Thyroid gland (tissue), 4 donors: ENCODE results near the gene ARHGAP22. TPM values are rescaled to one million over a fixed set of nuclear protein-coding genes. Genes with fewer than 3 reads are reported as not detected.

ENCODE experiments used
- DNase-seq, 2 donors: peaks; one replicate each; pipeline ENCODE4 v3.0.0-alpha.2; 2019
- H3K27ac ChIP-seq, 3 donors: fragments of 200-600 bp; sonication (generic); 1 replicate in 2 of 3; 2 replicates in 1 of 3; pipeline ENCODE4 v1.5.1; 2016 to 2019; ENCODE audit warnings: mild to moderate bottlenecking in 1 of 3, moderate library complexity in 1 of 3
- H3K27me3 ChIP-seq: fragments of 200-600 bp; sonication (generic); one replicate; pipeline ENCODE4 v1.5.1; 2019
- H3K36me3 ChIP-seq, 2 donors: fragments of 200-600 bp; sonication (generic); one replicate each; pipeline ENCODE4 v1.5.1; 2016 to 2019
- H3K4me1 ChIP-seq, 2 donors: fragments of 200-600 bp; sonication (generic); one replicate each; pipeline ENCODE4 v1.5.1; 2017 to 2019
- H3K4me3 ChIP-seq, 3 donors: fragments of 200-600 bp; sonication (generic); replicated peaks in 1 of 3; 1 replicate in 2 of 3; 2 replicates in 1 of 3; pipeline ENCODE4 v1.5.1; 2016; ENCODE audit warnings: mild to moderate bottlenecking in 1 of 3
- H3K9me3 ChIP-seq: fragments of 200-600 bp; sonication (generic); one replicate; pipeline ENCODE4 v1.5.1; 2017
- CTCF ChIP-seq, 6 experiments: fragments of 200-600 bp in 3 of 6; fragments of 450-650 bp in 3 of 6; sonication (generic) in 3 of 6; IDR thresholded peaks; one replicate each; pipeline ENCODE4 v1.5.1; 2016 to 2019; ENCODE audit warnings: antibody characterized with exemption in 6 of 6, mild to moderate bottlenecking in 2 of 6, inconsistent platforms in 1 of 6, moderate library complexity in 1 of 6
- POLR2A ChIP-seq, 2 donors: fragments of 450-650 bp; IDR thresholded peaks; one replicate each; pipeline ENCODE4 v1.6.1; 2017; ENCODE audit warnings: antibody characterized with exemption in 2 of 2, mild to moderate bottlenecking in 2 of 2, moderate library complexity in 1 of 2
- WGBS, 2 donors: methylation state at CpG; one replicate each; pipeline ENCODE4 v1.1.5; 2017; 5-methylcytosine and 5-hydroxymethylcytosine counted together
- intact Hi-C: fragments of 100-400 bp; cut with DNase I; formaldehyde crosslinking; loops from one replicate; pipeline ENCODE4 v1.15.1; 2023
- total RNA-seq, 4 donors: library from RNA; depleted of rRNA; stranded (reverse); fragments of >200 nt; gene quantifications; one replicate each; pipeline ENCODE4 v1.2.3, GENCODE V29; 2016

ARHGAP22 gene
- total RNA-seq, 4 donors from 2014 or later: 3.4 to 29.5 (median 19.1) TPM

- H3K27me3 ChIP-seq: no peaks in the 10 kb centered on the region
- 45 to 53% methylated on average over 5 of the region's 5 CpGs for WGBS, 2 donors
- no peaks in the 10 kb centered on the region for H3K36me3 ChIP-seq
- intact Hi-C loops: no loop called here
- TF ChIP-seq CTCF (IDR thresholded peaks at IDR 0.05) (no peak), POLR2A (IDR thresholded peaks at IDR 0.05) (no peak)
- no peak overlapping the region for H3K27ac ChIP-seq
- no peak overlapping the region for H3K4me3 ChIP-seq
- peak in 1 of 2 donors; percentile 13 for DNase-seq
- peaks cover 0 to 7% of the 10 kb centered on the region in 2 donors for H3K4me1 ChIP-seq
- H3K9me3 ChIP-seq: no peaks in the 10 kb centered on the region
Observed at GRCh38 chr10:48623607-48624132, 18.8 kb upstream of the ARHGAP22 start.

DNA sequence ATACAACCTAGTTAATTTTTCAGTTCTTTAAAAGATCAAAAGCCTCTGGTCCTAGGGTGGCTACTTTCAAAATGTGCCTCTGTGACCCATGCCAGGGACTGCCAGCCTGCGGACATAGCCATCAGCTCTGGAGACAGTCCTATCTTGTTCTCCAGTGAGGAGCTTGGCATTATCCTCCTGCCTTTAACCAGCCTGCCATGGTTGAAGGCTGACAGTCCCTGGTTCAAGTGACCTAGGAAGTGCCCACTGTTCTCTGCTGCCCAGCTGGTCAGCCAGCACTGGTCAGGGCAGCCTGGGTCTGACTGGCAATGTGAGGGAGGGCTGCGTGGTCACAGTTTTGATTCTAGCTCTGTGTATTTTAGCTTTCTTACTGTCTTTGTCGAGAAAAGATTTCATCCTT, 18.1 kb upstream of the ARHGAP22 start:
- 98 to 99% methylated on average over 3 of the region's 3 CpGs for WGBS, 2 donors
- TF ChIP-seq CTCF (IDR thresholded peaks at IDR 0.05): no peak
- TF ChIP-seq POLR2A (IDR thresholded peaks at IDR 0.05): no peak
- intact Hi-C loops: no loop called here
- H3K9me3 ChIP-seq: no peaks in the 10 kb centered on the region
- no peak for DNase-seq
- no peaks in the 10 kb centered on the region for H3K27me3 ChIP-seq
- H3K36me3 ChIP-seq: no peaks in the 10 kb centered on the region
- H3K4me3 ChIP-seq: no peak overlapping the region
- H3K27ac ChIP-seq: no peak overlapping the region
- peaks cover 0 to 7% of the 10 kb centered on the region in 2 donors for H3K4me1 ChIP-seq

DNA sequence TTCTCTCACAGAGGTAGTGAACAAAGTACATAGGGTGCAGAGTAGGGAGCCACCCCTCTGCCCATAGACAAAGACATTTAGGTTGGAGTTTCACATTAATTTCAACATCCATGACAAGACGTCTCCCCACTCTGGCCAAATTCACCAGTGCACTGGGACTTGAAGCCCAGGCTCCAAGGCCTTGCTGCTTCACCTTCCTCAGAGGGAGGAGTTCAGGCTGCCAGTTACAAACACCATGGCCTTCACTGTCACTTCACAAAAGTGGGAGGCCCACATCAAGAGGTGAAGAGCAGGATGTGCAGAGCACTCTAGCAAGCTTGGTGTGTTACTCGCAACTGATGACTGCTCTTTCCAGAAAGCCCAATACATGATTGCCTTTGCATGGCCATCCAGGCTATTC, 15.8 kb upstream of the ARHGAP22 start:
- DNase-seq: no peak
- TF ChIP-seq CTCF (IDR thresholded peaks at IDR 0.05) (no peak), POLR2A (IDR thresholded peaks at IDR 0.05) (no peak)
- H3K27ac ChIP-seq: no peak overlapping the region
- peaks cover 0 to 7% of the 10 kb centered on the region in 2 donors for H3K4me1 ChIP-seq
- 91 to 98% methylated on average over 2 of the region's 2 CpGs for WGBS, 2 donors
- H3K27me3 ChIP-seq: no peaks in the 10 kb centered on the region
- intact Hi-C loops: no loop called here
- no peaks in the 10 kb centered on the region for H3K9me3 ChIP-seq
- no peak overlapping the region for H3K4me3 ChIP-seq
- no peaks in the 10 kb centered on the region for H3K36me3 ChIP-seq

DNA sequence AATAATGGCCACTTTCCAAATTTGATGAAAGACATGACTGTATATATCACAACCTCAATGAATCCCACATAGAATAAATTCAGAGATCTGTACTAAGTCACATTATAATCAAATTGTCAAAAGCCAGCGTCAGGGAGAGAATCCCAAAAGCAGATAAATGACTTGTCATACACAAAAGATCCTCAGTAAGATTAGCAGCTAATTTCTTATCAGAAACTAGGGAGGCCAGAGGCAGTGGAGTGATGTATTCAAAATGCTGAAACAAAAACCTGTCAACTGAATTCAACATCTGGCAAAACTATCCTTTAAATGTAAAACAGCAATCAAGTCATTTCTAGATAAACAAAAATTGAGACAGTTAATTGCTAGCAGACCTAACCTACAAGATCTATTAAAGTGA, 11.6 kb upstream of the ARHGAP22 start:
- H3K4me3 ChIP-seq: no peak overlapping the region

More for the DNA sequence above, 11.6 kb upstream of the ARHGAP22 start:
- DNase-seq: no peak
- Histone ChIP-seq H3K27me3 (no peaks in the 10 kb centered on the region), H3K36me3 (no peaks in the 10 kb centered on the region), H3K27ac (no peak overlapping the region), H3K4me1 (no peaks in the 10 kb centered on the region), H3K9me3 (no peaks in the 10 kb centered on the region)
- no peak for TF ChIP-seq POLR2A (IDR thresholded peaks at IDR 0.05)
- TF ChIP-seq CTCF (IDR thresholded peaks at IDR 0.05): no peak
- intact Hi-C loops: no loop called here
- WGBS, 2 donors: 71 to 82% methylated on average over 1 of the region's 1 CpG
